HFFc6 (cell line): ENCODE data around the gene CLEC4G. TPM values are rescaled to one million over a fixed set of nuclear protein-coding genes. Genes with fewer than 3 reads are reported as not detected.

Experiments used
- DNase-seq: peaks from one replicate; pipeline ENCODE4 v3.0.0-alpha.2; 2018
- H3K27ac Mint-ChIP-seq: 2 replicates; pipeline ENCODE4 v1.8.0; 2020; ENCODE audit warnings: mild to moderate bottlenecking, mixed read lengths
- H3K27me3 Mint-ChIP-seq: 2 replicates; pipeline ENCODE4 v1.8.0; 2021; ENCODE audit warnings: mild to moderate bottlenecking, moderate library complexity, mixed read lengths; ENCODE audit not compliant: insufficient read depth
- H3K36me3 Mint-ChIP-seq: 2 replicates; pipeline ENCODE4 v1.8.0; 2021; ENCODE audit warnings: low read depth, mixed read lengths
- H3K4me1 Mint-ChIP-seq: 2 replicates; pipeline ENCODE4 v1.8.0; 2020; ENCODE audit warnings: low read depth, mixed read lengths
- H3K4me3 Mint-ChIP-seq: 2 replicates; pipeline ENCODE4 v1.8.0; 2020; ENCODE audit warnings: mild to moderate bottlenecking, moderate library complexity, mixed read lengths
- H3K9me3 Mint-ChIP-seq: 2 replicates; pipeline ENCODE4 v1.8.0; 2020; ENCODE audit warnings: mild to moderate bottlenecking, mixed read lengths
- total RNA-seq, 6 experiments: library from RNA; stranded (reverse); fragmentation: NEBNext Ultra II Directional; extraction: Animal tissue kit (Norgen Biotek cat#: 25700); gene quantifications; 2 replicates in 1 of 6; 3 replicates in 5 of 6; pipeline ENCODE4 v1.2.3, GENCODE V29; 2021
- TF ChIP-seq, protein P1 (sequence below): fragments of 200-600 bp; sonication (generic); IDR thresholded peaks from 2 replicates; pipeline ENCODE4 v1.5.0; 2021; ENCODE audit warnings: antibody characterized with exemption, mild to moderate bottlenecking

Gene CLEC4G
- total RNA-seq, 6 experiments from 2014 or later: not detected

DNA sequence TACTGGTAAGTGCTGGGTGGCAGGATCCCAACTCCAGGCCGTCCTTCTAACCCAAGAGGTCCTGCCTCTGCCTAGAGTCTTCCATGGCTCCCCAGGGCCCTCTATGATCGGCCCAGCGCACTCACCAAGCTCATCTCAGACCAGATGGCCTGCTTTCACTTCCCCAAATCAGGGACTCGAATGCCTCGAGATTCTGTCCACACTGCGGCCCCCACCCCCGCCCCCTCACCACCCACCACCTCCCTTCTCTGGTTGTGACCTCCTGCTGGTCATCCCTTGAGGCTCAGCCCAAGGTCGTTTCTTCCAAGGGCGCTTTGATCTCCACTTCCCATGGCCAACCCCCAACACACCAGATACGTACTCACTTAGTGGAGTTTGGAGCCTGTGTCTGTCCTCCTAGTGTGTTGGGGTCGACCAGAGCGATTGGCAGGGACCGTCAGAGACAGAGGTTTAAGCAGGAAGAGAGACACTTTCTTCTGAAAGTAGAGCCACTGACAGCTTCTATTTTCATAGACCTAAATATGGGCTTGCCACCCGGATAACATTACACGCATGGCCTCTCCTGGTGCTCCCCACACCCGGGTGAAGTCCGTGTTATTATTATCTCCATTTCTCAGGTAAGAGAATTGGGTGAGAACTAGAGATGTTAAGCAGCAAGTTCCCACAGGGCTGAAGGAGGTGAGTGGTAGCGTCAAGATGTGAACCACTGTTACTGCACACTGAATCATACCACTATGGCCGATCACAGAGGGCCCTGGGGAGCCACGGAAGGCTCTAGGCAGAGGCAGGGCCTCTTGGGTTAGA is 30.1 kb downstream of the CLEC4G start, which contains the start of gene FCER2:
FCER2 (minus strand) TSS at position 478 of the 804 bp plus-strand sequence. CDS start 2,371 bp downstream, outside the sequence.
- H3K4me3 Mint-ChIP-seq: no peak within 1 kb of the TSS
- H3K27me3 Mint-ChIP-seq: peaks cover 15% of the 10 kb centered on the region
- TF ChIP-seq, protein P1, sequence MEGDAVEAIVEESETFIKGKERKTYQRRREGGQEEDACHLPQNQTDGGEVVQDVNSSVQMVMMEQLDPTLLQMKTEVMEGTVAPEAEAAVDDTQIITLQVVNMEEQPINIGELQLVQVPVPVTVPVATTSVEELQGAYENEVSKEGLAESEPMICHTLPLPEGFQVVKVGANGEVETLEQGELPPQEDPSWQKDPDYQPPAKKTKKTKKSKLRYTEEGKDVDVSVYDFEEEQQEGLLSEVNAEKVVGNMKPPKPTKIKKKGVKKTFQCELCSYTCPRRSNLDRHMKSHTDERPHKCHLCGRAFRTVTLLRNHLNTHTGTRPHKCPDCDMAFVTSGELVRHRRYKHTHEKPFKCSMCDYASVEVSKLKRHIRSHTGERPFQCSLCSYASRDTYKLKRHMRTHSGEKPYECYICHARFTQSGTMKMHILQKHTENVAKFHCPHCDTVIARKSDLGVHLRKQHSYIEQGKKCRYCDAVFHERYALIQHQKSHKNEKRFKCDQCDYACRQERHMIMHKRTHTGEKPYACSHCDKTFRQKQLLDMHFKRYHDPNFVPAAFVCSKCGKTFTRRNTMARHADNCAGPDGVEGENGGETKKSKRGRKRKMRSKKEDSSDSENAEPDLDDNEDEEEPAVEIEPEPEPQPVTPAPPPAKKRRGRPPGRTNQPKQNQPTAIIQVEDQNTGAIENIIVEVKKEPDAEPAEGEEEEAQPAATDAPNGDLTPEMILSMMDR: no peak
- no peak within 1 kb of the TSS for H3K27ac Mint-ChIP-seq
- H3K4me1 Mint-ChIP-seq: no peaks in the 10 kb centered on the region
- no peak for DNase-seq
- no peaks in the 10 kb centered on the region for H3K9me3 Mint-ChIP-seq
- H3K36me3 Mint-ChIP-seq: no peaks in the 10 kb centered on the region

DNA sequence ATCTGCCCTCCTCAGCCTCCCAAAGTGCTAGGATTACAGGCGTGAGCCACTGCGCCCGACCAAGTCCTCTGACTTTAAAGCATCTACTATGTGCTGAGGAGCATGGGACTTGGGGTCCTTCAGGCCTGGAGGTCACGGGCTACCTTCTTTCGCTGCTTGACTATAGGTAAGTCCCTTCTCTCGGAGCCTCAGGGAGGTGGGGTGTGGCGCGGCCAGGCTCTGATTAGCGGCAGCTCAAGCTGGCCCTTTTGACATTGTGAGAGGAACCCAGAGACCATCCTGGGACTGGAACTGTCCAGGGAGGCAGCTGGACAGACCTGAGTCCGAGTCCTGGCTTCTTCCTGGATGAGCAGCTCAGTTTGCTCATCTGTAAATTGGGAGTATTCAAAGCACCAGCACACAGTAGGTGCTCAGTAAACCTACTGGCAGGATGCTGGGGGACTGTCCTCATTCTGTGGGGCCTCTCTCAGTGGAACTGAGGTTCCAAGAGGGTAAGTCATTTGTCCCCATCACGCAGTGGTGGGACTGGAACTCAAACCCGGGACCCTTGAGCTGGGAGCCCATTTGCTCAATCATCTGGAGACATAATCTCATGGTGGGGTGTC is 30.8 kb downstream of the CLEC4G start:
- TF ChIP-seq, protein P1: no peak

DNA sequence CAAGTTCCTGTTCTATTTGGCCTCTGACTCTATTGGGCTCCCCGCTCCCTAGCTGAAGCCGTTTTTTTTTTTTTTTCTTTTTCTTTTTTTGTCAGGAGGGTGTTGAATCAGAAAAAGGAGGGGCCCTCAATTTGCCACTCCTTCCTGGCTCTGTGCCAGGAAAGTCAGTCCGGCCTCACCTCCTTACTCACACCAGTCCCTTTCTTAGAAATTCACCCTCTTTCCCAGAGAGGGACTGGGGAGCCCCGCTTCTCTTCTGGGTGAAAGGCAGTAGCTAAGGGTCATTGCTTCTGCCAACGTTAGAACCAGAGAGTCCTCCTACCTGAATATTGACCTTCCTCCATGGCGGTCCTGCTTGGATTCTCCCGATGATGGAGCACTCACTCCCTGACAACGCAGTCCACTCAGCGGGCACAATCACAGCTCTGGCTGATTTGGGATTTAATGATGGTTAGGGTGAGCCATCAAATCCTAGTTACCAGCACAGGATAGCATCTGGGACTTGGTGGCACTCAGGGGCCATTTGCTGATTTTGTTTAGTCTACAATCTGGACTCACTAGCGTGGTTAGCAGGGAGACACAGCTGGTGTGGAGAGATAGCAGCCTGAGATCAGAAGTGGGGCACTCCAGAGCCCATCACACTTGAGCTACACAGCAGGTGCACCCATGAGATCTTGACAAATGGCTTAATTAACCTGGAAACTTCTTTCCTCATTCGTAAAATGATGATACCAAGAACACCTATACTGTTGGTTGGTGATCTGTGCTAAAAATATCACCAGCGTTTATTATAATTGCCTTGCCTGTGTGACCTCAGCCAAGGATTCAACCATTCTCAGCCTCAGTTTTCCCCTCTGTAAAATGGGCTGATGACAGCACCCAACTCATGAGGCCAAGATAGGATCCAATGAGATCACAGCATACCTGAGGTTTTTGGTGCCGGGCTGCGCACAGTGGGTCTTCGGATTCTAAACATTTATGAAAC is 32.2 kb downstream of the CLEC4G start:
- TF ChIP-seq, protein P1: no peak
- DNase-seq: no peak
- Mint-ChIP-seq H3K27me3 (peaks cover 21% of the 10 kb centered on the region), H3K27ac (no peak overlapping the region), H3K36me3 (no peaks in the 10 kb centered on the region), H3K4me1 (no peaks in the 10 kb centered on the region), H3K4me3 (no peak overlapping the region), H3K9me3 (no peaks in the 10 kb centered on the region)

More for the DNA sequence above, 30.8 kb downstream of the CLEC4G start:
- no peak for DNase-seq
- Mint-ChIP-seq H3K27ac (no peak overlapping the region), H3K9me3 (no peaks in the 10 kb centered on the region), H3K4me1 (no peaks in the 10 kb centered on the region), H3K4me3 (no peak overlapping the region), H3K36me3 (no peaks in the 10 kb centered on the region), H3K27me3 (peaks cover 17% of the 10 kb centered on the region)

DNA sequence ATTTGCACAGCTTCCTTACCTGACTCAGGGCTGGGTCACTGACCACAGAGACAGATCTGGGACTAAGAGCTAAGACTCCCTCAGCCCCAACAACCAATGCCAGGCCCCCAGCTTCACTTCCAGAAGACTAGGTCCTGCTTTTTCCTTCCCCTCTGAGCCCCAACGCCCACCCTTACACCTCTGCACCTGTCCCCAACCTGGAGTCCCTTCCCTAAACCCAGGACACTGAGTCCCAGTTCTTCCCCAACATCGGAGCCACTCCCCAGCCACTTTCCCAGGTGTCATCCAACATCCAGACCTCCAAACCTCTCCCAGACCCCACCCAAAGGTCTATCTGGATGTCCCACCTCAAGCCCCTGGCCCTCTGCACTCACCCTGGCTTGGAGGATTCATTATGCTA is 32.9 kb downstream of the CLEC4G start:
- no peak for DNase-seq
- peaks cover 21% of the 10 kb centered on the region for H3K27me3 Mint-ChIP-seq
- no peak overlapping the region for H3K4me3 Mint-ChIP-seq
- TF ChIP-seq, protein P1: no peak
- no peaks in the 10 kb centered on the region for H3K36me3 Mint-ChIP-seq
- no peak overlapping the region for H3K27ac Mint-ChIP-seq
- no peaks in the 10 kb centered on the region for H3K4me1 Mint-ChIP-seq
- no peaks in the 10 kb centered on the region for H3K9me3 Mint-ChIP-seq

DNA sequence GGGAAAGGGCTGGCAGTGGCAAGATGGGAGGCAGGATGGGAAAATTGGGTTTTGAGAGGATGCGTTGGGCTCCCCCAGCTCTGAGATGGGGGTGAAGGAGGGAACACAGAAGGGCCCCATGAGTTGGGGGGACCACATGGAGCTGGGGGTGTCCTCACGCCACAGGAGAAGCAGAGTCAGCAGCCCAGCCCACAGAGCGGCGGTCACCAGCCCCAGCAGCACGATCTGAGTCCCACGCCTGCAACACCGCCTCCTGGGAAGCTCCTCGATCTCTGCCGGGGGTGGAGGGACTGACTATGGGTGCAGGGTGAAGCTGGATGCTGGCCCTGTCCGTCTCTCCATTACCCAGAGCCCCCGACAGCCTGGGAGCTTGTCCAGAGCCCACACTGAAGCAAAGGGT is 33.3 kb downstream of the CLEC4G start:
- no peaks in the 10 kb centered on the region for H3K9me3 Mint-ChIP-seq
- no peak overlapping the region for H3K27ac Mint-ChIP-seq
- no peak overlapping the region for H3K4me3 Mint-ChIP-seq
- H3K36me3 Mint-ChIP-seq: no peaks in the 10 kb centered on the region
- no peaks in the 10 kb centered on the region for H3K4me1 Mint-ChIP-seq
- peaks cover 21% of the 10 kb centered on the region for H3K27me3 Mint-ChIP-seq
- DNase-seq: no peak
- TF ChIP-seq, protein P1: no peak
